IMR-90 (cell line): ENCODE measurements around the gene RAP1GAP2. TPM values are rescaled to one million over a fixed set of nuclear protein-coding genes. Genes with fewer than 3 reads are reported as not detected.

Experiments
- ATAC-seq: fragments of 200-7000 bp; cut with Tn5 transposase; 2 replicates; pipeline ENCODE4 v1.9.1; 2020; ENCODE audit warnings: low read depth, mild to moderate bottlenecking, moderate library complexity
- BruUV-seq: library from RNA; stranded (reverse); fragments of 400-500 nt; replicated peaks from 2 replicates; lab custom pipeline; 2021; lab: Mats Ljungman, UMichigan
- CTCF ChIA-PET: fragments of 300-600 bp; formaldehyde crosslinking; extraction: SDS; loops from one replicate; lab custom pipeline; 2021; ENCODE audit warnings: antibody characterized with exemption; lab: Yijun Ruan, JAX
- POLR2A ChIA-PET: fragments of 300-600 bp; sonication (Branson Sonifier 250); formaldehyde crosslinking; loops from one replicate; lab custom pipeline; 2022; ENCODE audit warnings: antibody characterized with exemption; ENCODE audit not compliant: unreplicated experiment; lab: Charles Lee
- DNase-seq: peaks from one replicate; pipeline ENCODE4 v3.0.0; 2013
- H2AFZ ChIP-seq: replicated peaks from 2 replicates; pipeline ENCODE3; 2013; ENCODE audit warnings: low read length, mild to moderate bottlenecking; ENCODE audit not compliant: poor library complexity
- H2AK5ac ChIP-seq: 2 replicates; pipeline ENCODE4 v1.6.1; 2013; ENCODE audit warnings: low read depth, low read length, inconsistent platforms
- H2AK9ac ChIP-seq: replicated peaks from 2 replicates; pipeline ENCODE3; 2013; ENCODE audit warnings: mild to moderate bottlenecking, low read depth, low read length, moderate library complexity; ENCODE audit not compliant: poor library complexity
- H2BK120ac ChIP-seq: 2 replicates; pipeline ENCODE4 v1.6.1; 2013; ENCODE audit warnings: low read depth, low read length, inconsistent platforms
- H2BK15ac ChIP-seq: 3 replicates; pipeline ENCODE4 v1.6.1; 2013; ENCODE audit warnings: low read depth, low read length, inconsistent platforms
- H2BK20ac ChIP-seq: 2 replicates; pipeline ENCODE4 v1.6.1; 2013; ENCODE audit warnings: low read depth, mild to moderate bottlenecking, inconsistent platforms, low read length, moderate library complexity
- H2BK5ac ChIP-seq: 2 replicates; pipeline ENCODE4 v1.6.1; 2013; ENCODE audit warnings: mild to moderate bottlenecking, low read depth, low read length, inconsistent platforms; ENCODE audit not compliant: poor library complexity, severe bottlenecking
- H3K14ac ChIP-seq: replicated peaks from 2 replicates; pipeline ENCODE4 v1.6.1; 2013; ENCODE audit warnings: low read depth, low read length, inconsistent platforms
- H3K18ac ChIP-seq: 2 replicates; pipeline ENCODE4 v1.6.1; 2013; ENCODE audit warnings: low read depth, low read length, control low read depth
- H3K23ac ChIP-seq: 2 replicates; pipeline ENCODE4 v1.6.1; 2013; ENCODE audit warnings: low read depth, low read length, inconsistent platforms
- H3K27ac ChIP-seq: 2 replicates; pipeline ENCODE4 v1.5.1; 2013; ENCODE audit warnings: mild to moderate bottlenecking, control low read depth, low read length; ENCODE audit not compliant: insufficient read depth
- H3K27me3 ChIP-seq: 2 replicates; pipeline ENCODE4 v1.6.1; 2013; ENCODE audit warnings: low read length; ENCODE audit not compliant: control insufficient read depth, insufficient read depth
- H3K36me3 ChIP-seq: 2 replicates; pipeline ENCODE4 v1.6.1; 2013; ENCODE audit warnings: low read length, mixed read lengths; ENCODE audit not compliant: control insufficient read depth, insufficient read depth
- H3K4ac ChIP-seq: 2 replicates; pipeline ENCODE4 v1.6.1; 2013; ENCODE audit warnings: low read depth, low read length, inconsistent platforms
- H3K4me1 ChIP-seq: 2 replicates; pipeline ENCODE4 v1.6.1; 2013; ENCODE audit warnings: low read length, mixed read lengths; ENCODE audit not compliant: control insufficient read depth, insufficient read depth
- H3K4me2 ChIP-seq: 2 replicates; pipeline ENCODE4 v1.6.1; 2013; ENCODE audit warnings: low read depth, mild to moderate bottlenecking, control low read depth, low read length, moderate library complexity
- H3K4me3 ChIP-seq: 2 replicates; pipeline ENCODE4 v1.5.1; 2013; ENCODE audit warnings: low read depth, mild to moderate bottlenecking, control low read depth, low read length, moderate library complexity; ENCODE audit not compliant: insufficient read depth
- H3K56ac ChIP-seq: 2 replicates; pipeline ENCODE4 v1.6.1; 2013; ENCODE audit warnings: low read length, inconsistent platforms; ENCODE audit not compliant: insufficient read depth; ENCODE audit errors: extremely low read depth
- H3K79me1 ChIP-seq, 2 experiments: 2 replicates each; pipeline ENCODE4 v1.6.1; 2013; ENCODE audit warnings: low read length in 2 of 2, inconsistent platforms in 1 of 2, low read depth in 1 of 2
- H3K9ac ChIP-seq: 2 replicates; pipeline ENCODE4 v1.6.1; 2013; ENCODE audit warnings: low read depth, low read length, control low read depth
- H3K9me1 ChIP-seq: 2 replicates; pipeline ENCODE4 v1.6.1; 2013; ENCODE audit warnings: low read length, inconsistent platforms; ENCODE audit not compliant: insufficient read depth
- H3K9me3 ChIP-seq: 2 replicates; pipeline ENCODE4 v1.6.1; 2013; ENCODE audit warnings: low read length; ENCODE audit not compliant: control insufficient read depth, insufficient read depth
- H4K20me1 ChIP-seq: 2 replicates; pipeline ENCODE4 v1.6.1; 2013; ENCODE audit warnings: low read length, inconsistent platforms; ENCODE audit not compliant: insufficient read depth
- H4K5ac ChIP-seq: 2 replicates; pipeline ENCODE4 v1.6.1; 2013; ENCODE audit warnings: mild to moderate bottlenecking, low read depth, low read length, control low read depth
- H4K8ac ChIP-seq, 2 experiments: 2 replicates each; pipeline ENCODE4 v1.6.1; 2013; ENCODE audit warnings: low read depth in 2 of 2, low read length in 2 of 2, control low read depth in 1 of 2, inconsistent platforms in 1 of 2
- H4K91ac ChIP-seq: 2 replicates; pipeline ENCODE4 v1.6.1; 2013; ENCODE audit warnings: low read depth, low read length, inconsistent platforms; ENCODE audit not compliant: insufficient read depth
- BHLHE40 ChIP-seq: fragments of 150-350 bp; IDR thresholded peaks from 2 replicates; pipeline ENCODE4 v1.6.1; 2016; ENCODE audit warnings: mild to moderate bottlenecking, low read depth, low read length
- CEBPB ChIP-seq: IDR thresholded peaks from 2 replicates; pipeline ENCODE4 v1.6.1; 2012; ENCODE audit warnings: low read depth, low read length, improper control_type of control experiment
- CHD1 ChIP-seq: IDR thresholded peaks from 2 replicates; pipeline ENCODE4 v1.6.1; 2012; ENCODE audit warnings: low read depth, low read length, improper control_type of control experiment
- FOS ChIP-seq: fragments of 150-350 bp; IDR thresholded peaks from 2 replicates; pipeline ENCODE4 v1.6.1; 2016; ENCODE audit warnings: low read depth, low read length
- MAFK ChIP-seq: IDR thresholded peaks from 2 replicates; pipeline ENCODE4 v1.6.1; 2012; ENCODE audit warnings: low read depth, low read length, improper control_type of control experiment
- MXI1 ChIP-seq: IDR thresholded peaks from 2 replicates; pipeline ENCODE4 v1.6.1; 2012; ENCODE audit warnings: low read depth, mild to moderate bottlenecking, low read length, moderate library complexity, borderline replicate concordance
- NFE2L2 ChIP-seq: fragments of 150-350 bp; IDR thresholded peaks from 2 replicates; pipeline ENCODE4 v1.6.1; 2016; ENCODE audit warnings: low read depth, mild to moderate bottlenecking, low read length
- POLR2A ChIP-seq: IDR thresholded peaks from 2 replicates; pipeline ENCODE4 v1.6.1; 2012; ENCODE audit warnings: mild to moderate bottlenecking, low read depth, low read length
- RAD21 ChIP-seq: IDR thresholded peaks from 2 replicates; pipeline ENCODE4 v1.6.1; 2012; ENCODE audit warnings: low read length, improper control_type of control experiment
- RFX5 ChIP-seq: IDR thresholded peaks from 2 replicates; pipeline ENCODE4 v1.8.0; 2012; ENCODE audit warnings: low read depth, mild to moderate bottlenecking, low read length, moderate library complexity
- SMC3 ChIP-seq: fragments of 150-350 bp; IDR thresholded peaks from 2 replicates; pipeline ENCODE4 v1.6.1; 2016; ENCODE audit warnings: low read depth, mild to moderate bottlenecking, antibody characterized with exemption, low read length, moderate library complexity
- WGBS, 2 experiments: methylation state at CpG; one replicate each; pipeline versions ENCODE4 v1.1.5 to v1.1.7; 2013; ENCODE audit warnings: missing lambda C conversion rate in 2 of 2; ENCODE audit not compliant: insufficient read length in 1 of 2; ENCODE audit errors: extremely low coverage in 2 of 2; 5-methylcytosine and 5-hydroxymethylcytosine counted together
- dilution Hi-C: fragments of 300-500 bp; cut with HindIII; formaldehyde crosslinking; loops from one replicate; pipeline ENCODE4 v1.14.3; 2018; ENCODE audit warnings: low sequenced_read_pairs; ENCODE audit not compliant: unreplicated experiment
- in situ Hi-C: fragments of 300-500 bp; cut with MboI; formaldehyde crosslinking; loops from 3 replicates; pipeline ENCODE4 v1.14.3; 2019; ENCODE audit warnings: low sequenced_read_pairs, inconsistent platforms, mixed read lengths
- intact Hi-C: fragments of 100-400 bp; cut with micrococcal nuclease; formaldehyde crosslinking; loops from 2 replicates; pipeline ENCODE4 v1.10.0; 2022
- polyA plus RNA-seq, 3 experiments: library from polyadenylated mRNA; depleted of rRNA; stranded (reverse); fragments of >200 nt; gene quantifications; 2 replicates each; pipeline ENCODE4 v1.2.3, GENCODE V29; 2012; ENCODE audit warnings: low replicate concordance in 1 of 3
- total RNA-seq: library from RNA; depleted of rRNA; stranded (reverse); fragments of >200 nt; gene quantifications from 2 replicates; pipeline ENCODE4 v1.2.3, GENCODE V29; 2012
- TF ChIP-seq, protein P1 (sequence below): fragments of 150-350 bp; IDR thresholded peaks from 2 replicates; pipeline ENCODE4 v1.6.1; 2016; ENCODE audit warnings: low read depth, mild to moderate bottlenecking, low read length, moderate library complexity, borderline replicate concordance
- TF ChIP-seq, protein P2 (sequence below): conservative IDR thresholded peaks from 2 replicates; pipeline ENCODE4 v1.5.1; 2012; ENCODE audit warnings: mild to moderate bottlenecking, low read depth, low read length, improper control_type of control experiment
- TF ChIP-seq, protein P3 (sequence below): fragments of 150-350 bp; IDR thresholded peaks from 2 replicates; pipeline ENCODE4 v1.6.1; 2017; ENCODE audit warnings: mild to moderate bottlenecking, antibody characterized with exemption, low read length, low read depth

The RAP1GAP2 gene
- total and polyA plus RNA-seq, 2 of the 4 experiments (the other 2 are of a cell fraction), result 5.7 to 7.5 TPM

DNA sequence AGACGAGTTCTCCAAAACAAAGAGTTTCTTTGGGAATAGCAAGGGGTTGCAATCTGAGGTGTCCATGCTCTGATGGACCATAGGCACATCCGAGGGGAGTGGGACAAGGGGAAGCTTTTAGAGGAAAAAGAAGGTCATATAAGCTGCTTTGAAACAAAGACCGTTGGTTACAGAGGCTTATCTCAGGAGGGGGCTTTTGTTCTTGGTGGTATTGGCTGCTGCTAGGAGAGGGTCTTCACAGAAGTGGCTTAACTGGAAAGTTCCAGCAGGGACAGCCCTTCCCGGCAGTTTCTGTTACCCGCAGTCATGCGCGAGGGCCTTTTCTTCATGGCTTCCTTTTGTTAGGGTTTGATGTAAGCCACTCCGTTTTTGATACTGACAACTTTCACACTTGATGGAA is 76.0 kb downstream of the RAP1GAP2 start:
- WGBS, 2 experiments, result no CpG with 5 or more reads among the region's 8 CpGs
- Histone ChIP-seq H3K4ac (no peak overlapping the region), H3K9ac (no peak overlapping the region), H2BK5ac (no peak overlapping the region), H4K5ac (no peak overlapping the region), H3K9me3 (no peaks in the 10 kb centered on the region), H4K8ac (no peak overlapping the region), H2AFZ (no peak overlapping the region), H4K20me1 (no peaks in the 10 kb centered on the region), H2BK15ac (no peak overlapping the region), H4K91ac (no peak overlapping the region), H3K27ac (no peak overlapping the region), H3K23ac (no peak overlapping the region; the same call in 1 of the 2 replicates), H2AK5ac (no peak overlapping the region), H2BK120ac (no peak overlapping the region), H3K27me3 (no peaks in the 10 kb centered on the region), H3K4me2 (no peak overlapping the region), H3K4me1 (peaks cover 8% of the 10 kb centered on the region), H3K18ac (no peak overlapping the region), H3K56ac (no peak overlapping the region), H3K9me1 (peaks cover 5% of the 10 kb centered on the region), H2AK9ac (no peak overlapping the region), H3K14ac (no peak overlapping the region), H3K4me3 (no peak overlapping the region), H3K79me1 (peaks cover 4 to 24% of the 10 kb centered on the region in 2 experiments; a peak in 2 of 4 replicates), H3K36me3 (no peaks in the 10 kb centered on the region), H2BK20ac (no peak overlapping the region)
- no TSS peak for BruUV-seq
- intact Hi-C loops, result no loop called here
- dilution Hi-C loops, result no loop called here
- no peak for ATAC-seq
- DNase-seq, result no peak
- ChIA-PET POLR2A (no interaction called here), CTCF (no interaction called here)
- in situ Hi-C loops, result no loop called here
- no peak for TF ChIP-seq POLR2A
- TF ChIP-seq, protein P1, sequence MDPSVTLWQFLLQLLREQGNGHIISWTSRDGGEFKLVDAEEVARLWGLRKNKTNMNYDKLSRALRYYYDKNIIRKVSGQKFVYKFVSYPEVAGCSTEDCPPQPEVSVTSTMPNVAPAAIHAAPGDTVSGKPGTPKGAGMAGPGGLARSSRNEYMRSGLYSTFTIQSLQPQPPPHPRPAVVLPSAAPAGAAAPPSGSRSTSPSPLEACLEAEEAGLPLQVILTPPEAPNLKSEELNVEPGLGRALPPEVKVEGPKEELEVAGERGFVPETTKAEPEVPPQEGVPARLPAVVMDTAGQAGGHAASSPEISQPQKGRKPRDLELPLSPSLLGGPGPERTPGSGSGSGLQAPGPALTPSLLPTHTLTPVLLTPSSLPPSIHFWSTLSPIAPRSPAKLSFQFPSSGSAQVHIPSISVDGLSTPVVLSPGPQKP, result no peak
- no peak for TF ChIP-seq NFE2L2
- TF ChIP-seq MAFK, result no peak
- no peak for TF ChIP-seq CHD1
- no peak for TF ChIP-seq CEBPB
- TF ChIP-seq BHLHE40, result no peak
- TF ChIP-seq, protein P2, sequence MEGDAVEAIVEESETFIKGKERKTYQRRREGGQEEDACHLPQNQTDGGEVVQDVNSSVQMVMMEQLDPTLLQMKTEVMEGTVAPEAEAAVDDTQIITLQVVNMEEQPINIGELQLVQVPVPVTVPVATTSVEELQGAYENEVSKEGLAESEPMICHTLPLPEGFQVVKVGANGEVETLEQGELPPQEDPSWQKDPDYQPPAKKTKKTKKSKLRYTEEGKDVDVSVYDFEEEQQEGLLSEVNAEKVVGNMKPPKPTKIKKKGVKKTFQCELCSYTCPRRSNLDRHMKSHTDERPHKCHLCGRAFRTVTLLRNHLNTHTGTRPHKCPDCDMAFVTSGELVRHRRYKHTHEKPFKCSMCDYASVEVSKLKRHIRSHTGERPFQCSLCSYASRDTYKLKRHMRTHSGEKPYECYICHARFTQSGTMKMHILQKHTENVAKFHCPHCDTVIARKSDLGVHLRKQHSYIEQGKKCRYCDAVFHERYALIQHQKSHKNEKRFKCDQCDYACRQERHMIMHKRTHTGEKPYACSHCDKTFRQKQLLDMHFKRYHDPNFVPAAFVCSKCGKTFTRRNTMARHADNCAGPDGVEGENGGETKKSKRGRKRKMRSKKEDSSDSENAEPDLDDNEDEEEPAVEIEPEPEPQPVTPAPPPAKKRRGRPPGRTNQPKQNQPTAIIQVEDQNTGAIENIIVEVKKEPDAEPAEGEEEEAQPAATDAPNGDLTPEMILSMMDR, result no peak
- no peak for TF ChIP-seq SMC3
- no peak for TF ChIP-seq RAD21
- TF ChIP-seq RFX5, result no peak
- TF ChIP-seq MXI1, result no peak
- TF ChIP-seq, protein P3, sequence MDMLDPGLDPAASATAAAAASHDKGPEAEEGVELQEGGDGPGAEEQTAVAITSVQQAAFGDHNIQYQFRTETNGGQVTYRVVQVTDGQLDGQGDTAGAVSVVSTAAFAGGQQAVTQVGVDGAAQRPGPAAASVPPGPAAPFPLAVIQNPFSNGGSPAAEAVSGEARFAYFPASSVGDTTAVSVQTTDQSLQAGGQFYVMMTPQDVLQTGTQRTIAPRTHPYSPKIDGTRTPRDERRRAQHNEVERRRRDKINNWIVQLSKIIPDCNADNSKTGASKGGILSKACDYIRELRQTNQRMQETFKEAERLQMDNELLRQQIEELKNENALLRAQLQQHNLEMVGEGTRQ, result no peak
- no peak for TF ChIP-seq FOS
